Naive B cell (primary cell): ENCODE data around the gene SNX19. TPM values are rescaled to one million over a fixed set of nuclear protein-coding genes. Genes with fewer than 3 reads are reported as not detected.

Experiments used
- ATAC-seq, 2 donors: fragments of 150-1000 bp; cut with Tn5 transposase; 2 replicates each; pipeline ENCODE4 v1.10.0; 2021; ENCODE audit warnings: low read depth in 2 of 2, mild to moderate bottlenecking in 2 of 2, moderate library complexity in 2 of 2
- DNase-seq: peaks from one replicate; pipeline ENCODE4 v3.0.0; 2022
- H3K27ac Mint-ChIP-seq, 6 donors: one replicate each; pipeline ENCODE4 v1.8.0; 2020 to 2022; ENCODE audit warnings: mild to moderate bottlenecking in 6 of 6, mixed read lengths in 6 of 6, moderate library complexity in 5 of 6, inconsistent platforms in 2 of 6
- H3K27me3 Mint-ChIP-seq, 3 donors: one replicate each; pipeline ENCODE4 v1.8.0; 2021 to 2022; ENCODE audit warnings: mixed read lengths in 3 of 3, mild to moderate bottlenecking in 1 of 3
- H3K36me3 Mint-ChIP-seq, 2 donors: one replicate each; pipeline ENCODE4 v1.8.0; 2020 to 2022; ENCODE audit warnings: mixed read lengths in 2 of 2, inconsistent platforms in 1 of 2, mild to moderate bottlenecking in 1 of 2
- H3K4me1 Mint-ChIP-seq, 3 donors: one replicate each; pipeline ENCODE4 v1.8.0; 2020 to 2022; ENCODE audit warnings: mixed read lengths in 3 of 3, inconsistent platforms in 1 of 3, mild to moderate bottlenecking in 1 of 3, moderate library complexity in 1 of 3
- H3K4me3 Mint-ChIP-seq, 8 donors: one replicate each; pipeline ENCODE4 v1.8.0; 2020 to 2022; ENCODE audit warnings: mild to moderate bottlenecking in 8 of 8, mixed read lengths in 8 of 8, moderate library complexity in 8 of 8, inconsistent platforms in 2 of 8
- H3K9me3 Mint-ChIP-seq, 7 donors: one replicate each; pipeline ENCODE4 v1.8.0; 2020 to 2022; ENCODE audit warnings: mixed read lengths in 7 of 7, mild to moderate bottlenecking in 5 of 7, inconsistent platforms in 2 of 7, moderate library complexity in 1 of 7
- polyA plus RNA-seq, 6 donors: library from polyadenylated mRNA; unstranded; fragments of 300-500 nt; fragmentation: Illumina TruSeq; gene quantifications; one replicate each; pipeline ENCODE4 v1.2.3, GENCODE V29; 2021; ENCODE audit warnings: low read depth in 6 of 6

The SNX19 gene
- polyA plus RNA-seq, 6 donors from 2014 or later: 18.8 to 39.5 (median 28.5) TPM

DNA sequence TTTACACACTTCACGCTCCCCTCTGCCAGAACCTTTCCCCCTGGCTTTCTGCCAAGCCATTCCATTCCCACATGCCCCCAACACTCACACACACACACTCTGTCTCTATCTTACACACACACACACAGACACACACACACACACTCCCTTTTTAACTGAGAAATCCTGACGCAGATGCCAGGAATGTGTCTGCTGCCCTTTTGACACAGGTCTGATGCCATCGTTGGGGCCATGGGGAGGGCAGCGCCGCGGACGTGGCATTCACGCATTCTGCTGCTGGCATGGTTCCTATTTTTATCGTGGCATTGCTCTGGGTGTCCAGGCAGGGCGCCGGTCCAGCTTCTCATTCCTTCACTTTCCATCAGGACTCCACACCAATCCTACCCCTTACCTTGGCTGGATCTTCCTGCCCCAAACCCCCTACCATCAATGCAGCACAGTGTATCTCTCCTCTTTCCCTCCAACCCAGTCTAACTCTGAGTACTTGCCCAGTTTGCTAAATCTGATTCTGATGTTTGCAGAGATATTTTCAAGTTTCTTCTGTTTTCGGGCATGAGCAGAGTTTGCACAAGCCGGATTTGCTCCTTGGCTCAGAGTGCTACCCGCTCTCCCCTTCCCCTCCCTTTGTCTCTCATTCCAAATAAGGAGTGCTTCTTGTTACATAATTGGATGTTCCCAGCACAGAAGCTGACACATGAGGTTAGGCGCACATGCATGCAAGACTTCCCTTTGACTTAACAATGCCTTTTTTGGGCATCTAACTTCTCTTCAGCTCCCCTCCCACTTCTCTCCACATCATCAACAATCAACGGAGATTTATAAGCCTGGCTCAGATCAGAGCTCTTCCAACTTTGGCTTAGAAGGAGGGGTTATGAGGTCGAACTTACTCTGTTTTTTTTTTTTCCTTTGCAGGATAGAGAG lies 18.8 kb downstream of the SNX19 start:
- Mint-ChIP-seq H3K4me3 (no peak overlapping the region), H3K27ac (peak overlapping the region in 2 of 6 donors; percentile 26 to 70), H3K4me1 (peaks cover 0 to 11% (median 8%) of the 10 kb centered on the region in 3 donors), H3K36me3 (peaks cover 21 to 38% of the 10 kb centered on the region in 2 donors), H3K9me3 (no peaks in the 10 kb centered on the region), H3K27me3 (no peaks in the 10 kb centered on the region)
- no peak for ATAC-seq
- no peak for DNase-seq

DNA sequence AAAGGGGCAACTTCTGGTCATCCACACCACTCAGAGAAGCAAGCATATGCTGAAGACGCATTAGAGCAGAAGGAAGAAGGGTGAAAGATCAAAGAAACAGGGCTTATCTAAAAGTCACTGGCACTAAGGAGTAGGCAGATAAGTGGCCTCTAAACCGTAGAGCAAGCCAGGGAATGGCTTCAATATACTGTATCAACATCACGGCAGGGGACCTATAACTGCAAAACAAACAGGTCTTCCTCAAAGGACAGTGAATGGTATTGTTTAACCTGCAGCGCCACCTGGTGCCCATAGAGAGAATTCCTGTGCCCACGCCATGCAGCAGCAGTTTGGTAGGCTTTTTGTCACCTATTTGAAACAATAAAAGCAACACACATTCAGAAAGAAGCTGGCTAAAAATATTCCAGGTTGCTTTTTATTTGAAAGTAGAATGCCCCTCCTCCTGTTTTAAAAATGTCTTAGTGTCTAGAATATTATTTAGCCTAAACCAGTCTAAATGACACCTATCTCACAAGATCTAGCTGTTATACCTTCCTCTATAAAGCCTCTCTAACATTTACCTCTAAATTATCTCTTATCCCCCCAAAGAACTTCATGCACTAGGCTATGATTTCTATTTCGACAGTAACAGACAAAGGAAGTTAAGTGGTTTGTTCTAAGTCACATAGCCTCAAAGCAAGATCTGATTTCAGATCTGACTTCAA lies 21.8 kb downstream of the SNX19 start:
- H3K4me3 Mint-ChIP-seq: no peak overlapping the region
- H3K9me3 Mint-ChIP-seq: no peaks in the 10 kb centered on the region
- ATAC-seq (peak; percentile 61 to 73), DNase-seq (peak; percentile 48)
- peaks cover 0 to 6% (median 4%) of the 10 kb centered on the region in 3 donors for H3K4me1 Mint-ChIP-seq
- peaks cover 11 to 30% of the 10 kb centered on the region in 2 donors for H3K36me3 Mint-ChIP-seq
- peak overlapping the region in 2 of 6 donors; percentile 1 to 64 for H3K27ac Mint-ChIP-seq
- H3K27me3 Mint-ChIP-seq: no peaks in the 10 kb centered on the region

GRCh38 chr11:130892861-130893260 lies 23.4 kb downstream of the SNX19 start:
- H3K9me3 Mint-ChIP-seq: no peaks in the 10 kb centered on the region
- DNase-seq (no peak), ATAC-seq (no peak)
- H3K27me3 Mint-ChIP-seq: no peaks in the 10 kb centered on the region
- peaks cover 7 to 26% of the 10 kb centered on the region in 2 donors for H3K36me3 Mint-ChIP-seq
- H3K27ac Mint-ChIP-seq: no peak overlapping the region
- no peak overlapping the region for H3K4me3 Mint-ChIP-seq
- peaks cover 0 to 6% (median 4%) of the 10 kb centered on the region in 3 donors for H3K4me1 Mint-ChIP-seq

- H3K36me3 Mint-ChIP-seq: peaks cover 3 to 14% of the 10 kb centered on the region in 2 donors
- peaks cover 0 to 6% (median 4%) of the 10 kb centered on the region in 3 donors for H3K4me1 Mint-ChIP-seq
- no peak for DNase-seq
- no peaks in the 10 kb centered on the region for H3K27me3 Mint-ChIP-seq
- no peak for ATAC-seq
- H3K27ac Mint-ChIP-seq: no peak overlapping the region
- H3K9me3 Mint-ChIP-seq: no peaks in the 10 kb centered on the region
- H3K4me3 Mint-ChIP-seq: no peak overlapping the region
Measured at GRCh38 chr11:130891326-130891725, 25.0 kb downstream of the SNX19 start.

GRCh38 chr11:130890039-130890745 lies 26.1 kb downstream of the SNX19 start:
- no peaks in the 10 kb centered on the region for H3K9me3 Mint-ChIP-seq
- H3K4me3 Mint-ChIP-seq: no peak overlapping the region
- DNase-seq: no peak

DNA sequence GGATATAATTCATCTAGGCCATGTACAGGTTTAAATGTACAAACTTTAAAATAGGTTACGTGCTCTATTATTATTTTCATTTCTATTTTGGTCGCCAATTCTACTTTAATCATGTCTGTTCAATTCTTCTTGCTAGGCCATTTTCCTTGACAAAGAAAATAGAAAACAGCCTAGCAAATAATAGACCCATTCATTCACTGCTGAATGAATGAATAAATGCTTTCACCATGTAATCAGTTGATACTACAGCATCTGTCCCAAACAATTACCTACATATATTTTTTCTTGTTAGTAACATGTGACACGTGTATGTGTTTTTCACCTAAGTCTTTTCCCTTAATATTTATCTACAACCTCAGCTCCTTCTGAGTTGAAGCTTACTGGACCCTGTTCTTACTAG lies 27.5 kb downstream of the SNX19 start:
- Mint-ChIP-seq H3K9me3 (no peaks in the 10 kb centered on the region), H3K36me3 (peaks cover 5 to 13% of the 10 kb centered on the region in 2 donors), H3K27me3 (no peaks in the 10 kb centered on the region)

More at GRCh38 chr11:130890039-130890745, 26.1 kb downstream of the SNX19 start:
- no peak for ATAC-seq
- Mint-ChIP-seq H3K36me3 (peaks cover 0 to 8% of the 10 kb centered on the region in 2 donors), H3K27ac (no peak overlapping the region), H3K27me3 (no peaks in the 10 kb centered on the region), H3K4me1 (peaks cover 0 to 6% (median 4%) of the 10 kb centered on the region in 3 donors)

DNA sequence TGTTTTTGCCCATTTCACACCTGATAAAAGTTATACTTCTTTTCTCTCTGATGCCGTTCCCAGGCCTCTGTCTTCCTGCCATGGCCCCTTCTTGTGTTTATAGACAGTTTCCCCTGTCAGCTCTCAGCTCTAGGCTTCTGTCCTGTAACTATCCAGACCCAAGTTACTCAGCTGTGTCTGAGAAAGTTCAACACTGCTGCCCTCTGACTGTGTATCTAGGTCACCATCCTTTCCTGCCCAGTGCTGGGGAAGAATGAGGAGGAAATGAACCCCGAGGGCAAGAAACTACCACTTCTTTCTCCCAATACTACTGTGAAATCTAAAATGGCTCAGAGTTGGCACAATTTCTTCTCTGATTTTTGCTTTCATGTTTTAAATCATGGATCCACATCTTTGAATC lies 29.6 kb downstream of the SNX19 start:
- Mint-ChIP-seq H3K4me3 (no peak overlapping the region), H3K27ac (peak overlapping the region in 1 of 6 donors; percentile 12), H3K27me3 (no peaks in the 10 kb centered on the region), H3K9me3 (no peaks in the 10 kb centered on the region), H3K4me1 (no peaks in the 10 kb centered on the region), H3K36me3 (peaks cover 16 to 17% of the 10 kb centered on the region in 2 donors)
- no peak for DNase-seq
- no peak for ATAC-seq

More for the DNA sequence above, 27.5 kb downstream of the SNX19 start:
- H3K4me3 Mint-ChIP-seq: no peak overlapping the region
- H3K4me1 Mint-ChIP-seq: no peaks in the 10 kb centered on the region
- DNase-seq: no peak
- H3K27ac Mint-ChIP-seq: no peak overlapping the region
- no peak for ATAC-seq

DNA sequence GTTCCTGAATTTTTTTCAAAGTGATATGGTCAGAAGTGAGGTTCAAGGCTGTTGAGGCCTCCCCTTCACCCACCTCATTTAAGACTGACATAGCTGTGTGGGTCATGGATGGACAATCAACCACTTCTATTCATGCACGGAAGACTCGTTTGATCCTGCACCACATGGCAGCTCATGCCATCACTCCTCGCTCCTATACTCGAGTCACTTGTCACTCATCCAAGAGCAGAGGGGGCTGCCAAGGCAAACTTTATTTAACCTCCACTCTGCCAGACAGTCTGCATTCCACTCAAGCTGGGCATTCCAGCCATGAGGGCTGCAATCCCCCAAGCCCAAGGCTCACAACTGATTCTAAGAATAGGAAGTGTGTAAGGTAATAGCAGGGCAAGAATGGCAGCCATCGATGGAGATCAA lies 34.1 kb downstream of the SNX19 start:
- Mint-ChIP-seq H3K36me3 (peaks cover 38 to 39% of the 10 kb centered on the region in 2 donors), H3K4me3 (no peak overlapping the region), H3K27ac (no peak overlapping the region), H3K4me1 (no peaks in the 10 kb centered on the region), H3K9me3 (no peaks in the 10 kb centered on the region), H3K27me3 (no peaks in the 10 kb centered on the region)
- DNase-seq: no peak
- no peak for ATAC-seq

- ATAC-seq: no peak
- Mint-ChIP-seq H3K27me3 (no peaks in the 10 kb centered on the region), H3K36me3 (peaks cover 39 to 40% of the 10 kb centered on the region in 2 donors), H3K9me3 (no peaks in the 10 kb centered on the region), H3K4me3 (no peak overlapping the region), H3K4me1 (no peaks in the 10 kb centered on the region), H3K27ac (peak overlapping the region in 1 of 6 donors; percentile 17)
- no peak for DNase-seq
Measured at GRCh38 chr11:130881475-130882137, 34.7 kb downstream of the SNX19 start.

GRCh38 chr11:130879836-130880235 lies 36.4 kb downstream of the SNX19 start:
- Mint-ChIP-seq H3K4me1 (no peaks in the 10 kb centered on the region), H3K27me3 (no peaks in the 10 kb centered on the region), H3K4me3 (no peak overlapping the region), H3K9me3 (no peaks in the 10 kb centered on the region), H3K36me3 (peaks cover 39 to 40% of the 10 kb centered on the region in 2 donors), H3K27ac (peak overlapping the region in 1 of 6 donors; percentile 27)
- no peak for DNase-seq
- ATAC-seq: no peak

GRCh38 chr11:130876931-130877915 lies 39.1 kb downstream of the SNX19 start:
- Mint-ChIP-seq H3K9me3 (no peaks in the 10 kb centered on the region), H3K4me1 (no peaks in the 10 kb centered on the region), H3K27ac (peak overlapping the region in 2 of 6 donors; percentile 12 to 13), H3K27me3 (no peaks in the 10 kb centered on the region), H3K36me3 (peaks cover 23 to 33% of the 10 kb centered on the region in 2 donors), H3K4me3 (no peak overlapping the region)
- ATAC-seq (no peak), DNase-seq (no peak)

DNA sequence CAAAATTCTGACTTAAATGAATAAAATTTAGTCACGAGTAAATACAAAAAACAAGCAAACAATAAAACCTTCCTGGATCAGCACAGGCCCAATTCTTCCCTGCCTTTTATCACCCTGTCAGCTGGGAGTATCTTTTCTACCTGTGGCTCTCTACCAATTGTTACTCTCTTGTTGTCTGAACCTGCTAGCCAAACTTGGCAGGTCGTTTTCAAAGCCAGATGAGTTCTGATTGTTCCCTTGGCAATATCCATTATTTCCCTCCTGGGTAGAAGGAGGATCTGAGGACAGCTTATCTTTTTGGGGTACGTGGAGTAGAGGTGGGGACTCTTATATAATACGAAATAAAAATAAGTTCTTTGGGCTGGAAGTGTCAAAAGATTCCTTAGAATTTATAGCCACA lies 40.2 kb downstream of the SNX19 start:
- Mint-ChIP-seq H3K4me1 (no peaks in the 10 kb centered on the region), H3K27me3 (no peaks in the 10 kb centered on the region)

More for the DNA sequence above, 40.2 kb downstream of the SNX19 start:
- H3K4me3 Mint-ChIP-seq: peak overlapping the region in 1 of 8 donors; percentile 20
- no peak overlapping the region for H3K27ac Mint-ChIP-seq
- no peak for ATAC-seq
- peaks cover 17 to 30% of the 10 kb centered on the region in 2 donors for H3K36me3 Mint-ChIP-seq
- DNase-seq: no peak
- H3K9me3 Mint-ChIP-seq: no peaks in the 10 kb centered on the region
